HG03378 (cell line): ENCODE measurements around the gene PRPS2.

Experiments used
- ATAC-seq: cut with Tn5 transposase; IDR thresholded peaks from one replicate; pipeline ENCODE4 v1.9.1; 2021; ENCODE audit warnings: mild to moderate bottlenecking, moderate library complexity; ENCODE audit not compliant: unreplicated experiment

The PRPS2 gene

DNA sequence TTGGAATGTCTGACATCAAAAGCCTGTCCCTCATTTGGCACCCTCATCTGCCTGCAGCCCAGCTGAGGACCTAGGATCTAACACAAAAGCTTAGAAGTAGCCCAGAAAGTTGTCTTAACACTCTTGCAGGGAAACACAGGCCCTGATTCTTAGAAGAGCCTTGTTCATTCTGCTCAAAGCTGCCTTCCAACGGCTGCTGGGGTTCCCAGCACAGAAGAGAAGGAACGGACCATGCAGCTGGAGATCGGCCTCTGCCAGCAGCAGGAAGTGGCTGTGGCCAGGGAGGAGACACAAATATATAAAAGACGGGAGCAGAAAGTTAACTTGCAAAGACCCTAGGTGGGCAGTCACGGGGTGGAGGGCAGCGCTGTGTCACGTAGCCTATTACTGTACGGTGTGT is 20.4 kb downstream of the PRPS2 start:
- no peak for ATAC-seq

DNA sequence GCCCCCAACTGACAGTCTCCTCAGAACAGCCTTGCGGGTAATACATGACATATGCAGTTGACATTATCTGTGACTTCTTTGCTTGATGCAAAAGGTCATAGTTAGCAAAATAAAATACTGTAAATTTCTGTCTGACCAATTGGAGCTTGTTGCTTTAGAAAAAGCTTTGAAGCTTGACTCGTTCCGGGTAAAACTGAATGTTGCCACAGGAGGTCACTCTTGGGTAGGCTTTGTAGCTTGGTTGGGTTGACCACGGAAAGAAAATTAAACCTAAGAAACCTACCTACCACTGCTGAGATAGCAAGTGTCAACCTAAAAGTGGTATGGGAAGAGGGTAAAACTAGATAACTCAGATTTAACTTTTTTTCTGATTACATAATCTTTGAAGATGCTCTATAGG is 23.2 kb downstream of the PRPS2 start:
- peak; percentile 75 for ATAC-seq

DNA sequence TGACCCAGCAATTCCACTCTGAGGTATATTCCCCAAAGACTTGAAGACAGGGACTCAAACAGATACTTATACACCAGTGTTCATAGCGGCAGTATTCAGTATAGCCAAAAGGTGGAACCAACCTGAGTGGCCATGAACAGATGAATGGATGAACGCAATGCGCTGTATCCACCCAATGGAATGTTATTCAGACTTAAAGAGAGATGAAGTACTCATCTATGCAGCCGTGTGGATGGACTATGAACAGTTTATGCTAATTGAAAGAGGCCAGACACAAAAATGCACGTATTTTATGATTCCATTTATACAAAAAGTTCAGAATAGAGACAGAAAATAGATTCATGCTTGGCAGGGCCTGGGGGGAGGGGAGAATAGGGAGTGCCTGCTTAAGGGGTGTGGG is 26.3 kb downstream of the PRPS2 start:
- ATAC-seq = no peak

DNA sequence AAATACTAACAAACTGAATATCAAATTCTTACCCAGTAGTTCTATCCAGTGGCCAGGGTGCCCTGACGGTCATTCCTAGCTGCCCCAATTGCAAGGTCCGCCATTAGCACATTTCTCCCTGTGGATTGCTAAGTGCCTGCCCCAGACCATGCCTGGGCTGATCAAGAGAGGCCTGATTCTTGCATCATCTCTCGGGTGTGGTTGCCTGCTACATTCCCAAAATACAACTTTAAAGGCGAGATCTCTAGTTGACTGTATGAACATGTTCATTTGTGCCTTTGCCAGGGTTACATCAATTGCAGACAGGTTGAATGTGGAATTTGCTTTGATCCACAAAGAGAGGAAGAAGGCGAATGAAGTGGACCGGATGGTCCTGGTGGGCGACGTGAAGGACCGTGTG is 28.0 kb downstream of the PRPS2 start:
- no peak for ATAC-seq

DNA sequence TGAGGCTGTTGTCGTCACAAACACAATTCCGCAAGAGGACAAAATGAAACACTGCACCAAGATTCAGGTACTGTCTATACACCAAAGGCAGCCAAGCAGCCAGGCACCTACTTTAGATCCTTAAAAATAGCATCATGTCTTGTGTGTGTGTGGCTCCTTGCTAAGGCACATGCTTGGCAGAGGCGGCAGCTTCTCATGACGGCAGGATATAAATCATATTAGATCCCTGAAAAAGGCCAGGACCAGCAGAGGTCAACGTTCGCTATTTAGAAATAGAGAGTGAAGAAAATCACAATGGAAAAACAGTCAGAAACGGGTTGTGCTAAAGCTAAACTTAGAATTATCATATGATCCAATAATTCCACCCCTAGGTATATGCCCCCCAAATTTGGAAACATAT is 29.5 kb downstream of the PRPS2 start:
- no peak for ATAC-seq

DNA sequence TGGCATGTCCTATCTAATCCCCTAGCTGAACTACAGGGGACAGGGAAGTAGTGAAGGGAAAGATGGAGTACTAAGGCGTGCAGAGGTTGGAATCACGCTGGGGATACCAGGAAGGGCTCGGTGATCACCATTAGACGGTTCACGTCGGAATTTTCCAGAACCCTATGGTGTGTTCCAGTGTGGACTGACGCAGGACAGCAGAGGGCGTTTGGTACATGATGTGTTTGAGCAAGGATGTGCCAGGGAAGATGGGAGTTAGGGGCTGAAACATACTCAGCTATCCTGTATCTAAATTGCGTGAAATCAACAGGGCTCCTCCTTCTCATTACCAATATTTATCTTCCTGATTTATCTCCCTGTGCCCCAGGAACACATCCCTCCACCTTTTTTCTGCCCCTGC is 33.7 kb downstream of the PRPS2 start:
- no peak for ATAC-seq

DNA sequence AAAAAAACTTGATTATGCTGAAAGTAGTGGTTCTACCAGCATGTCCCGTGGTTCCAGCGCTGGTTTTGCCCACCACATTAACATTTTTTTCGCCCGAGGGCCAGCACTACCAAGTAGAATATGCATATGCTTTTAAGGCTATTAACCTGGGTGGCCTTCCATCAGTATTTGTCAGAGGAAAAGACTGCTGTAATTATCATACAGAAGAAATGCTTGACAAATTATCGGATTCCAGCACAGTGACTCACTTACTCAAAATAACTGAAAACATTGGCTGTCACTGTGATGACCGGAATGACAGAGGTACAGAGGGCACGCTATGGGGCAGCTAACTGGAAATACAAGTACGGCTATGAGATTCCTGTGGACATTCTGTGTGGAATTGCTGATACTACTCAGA is 34.6 kb downstream of the PRPS2 start:
- ATAC-seq = no peak

DNA sequence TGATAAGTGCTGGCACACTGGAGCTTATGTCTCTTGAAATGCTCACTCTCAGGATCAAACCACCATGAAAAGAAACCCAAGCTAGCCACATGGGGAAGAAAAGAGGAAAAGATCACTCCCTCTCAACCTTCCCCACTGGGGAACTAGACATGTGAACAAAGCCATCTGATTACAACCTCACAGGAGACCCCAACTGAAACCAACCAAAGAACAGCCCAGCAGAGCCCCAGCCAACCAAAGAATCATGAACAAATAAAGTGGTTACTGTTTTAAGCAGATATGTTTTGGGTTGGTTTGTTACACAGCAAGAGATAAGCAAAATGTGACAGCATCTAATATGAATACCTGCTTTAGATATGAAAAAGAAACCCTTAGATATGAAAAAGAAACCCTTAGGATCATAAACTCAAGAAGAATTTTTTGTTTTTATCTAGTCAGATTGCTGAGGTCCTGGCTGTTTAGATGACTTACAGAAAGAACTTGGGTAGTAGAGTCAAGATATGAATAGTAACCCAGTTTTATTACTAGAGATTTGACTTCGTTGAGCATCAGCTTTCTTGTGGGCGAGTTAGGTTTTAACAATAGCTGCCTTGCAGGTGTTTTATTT is 52.0 kb downstream of the PRPS2 start:
- ATAC-seq = no peak

DNA sequence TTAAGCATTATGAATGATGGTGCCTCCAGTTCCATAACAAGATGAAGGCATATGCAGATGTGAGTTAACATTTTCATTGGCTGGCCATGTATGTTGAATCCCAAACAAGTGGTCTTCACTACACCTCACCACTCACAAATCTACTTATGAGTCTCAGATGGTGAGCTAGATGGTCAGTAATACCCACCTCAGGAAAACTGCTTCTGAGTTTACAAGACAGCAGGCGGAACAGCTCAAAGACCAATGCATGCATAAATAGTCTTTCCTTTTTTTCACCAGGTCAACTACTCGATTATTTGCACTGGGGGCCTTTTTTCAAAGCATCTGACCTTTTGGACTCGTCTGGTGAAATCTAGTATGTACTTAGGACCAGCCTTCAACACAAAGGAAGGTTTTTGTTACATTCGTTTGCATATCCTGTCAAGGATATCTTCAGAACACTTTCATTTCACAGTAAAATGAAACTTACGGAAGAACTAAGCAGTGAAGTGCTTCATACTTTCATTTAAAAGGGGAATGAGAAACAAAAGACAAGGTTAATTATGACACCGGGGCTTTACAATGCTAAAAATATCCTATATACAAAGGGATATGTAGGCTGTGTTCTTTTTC is 52.6 kb downstream of the PRPS2 start:
- peak; percentile 91 for ATAC-seq

DNA sequence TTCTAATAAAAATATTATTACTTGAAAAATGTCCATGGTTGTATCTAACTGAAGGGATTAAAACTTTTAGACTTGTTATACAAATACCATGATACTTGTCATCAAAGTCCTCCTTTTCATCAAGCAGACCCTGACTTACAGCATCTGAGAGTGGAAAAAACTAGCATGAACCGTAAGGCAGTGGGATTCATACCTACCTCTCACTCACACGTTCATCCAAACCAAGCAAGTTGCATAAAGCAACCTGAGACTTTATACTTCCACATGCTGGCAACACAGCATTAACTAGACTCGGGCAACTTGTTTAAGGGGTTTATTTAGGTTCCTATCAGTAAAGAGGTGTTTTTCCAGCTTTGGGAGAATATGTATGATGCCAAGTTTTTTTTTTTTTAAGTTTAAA is 53.1 kb downstream of the PRPS2 start:
- peak; percentile 30 for ATAC-seq

DNA sequence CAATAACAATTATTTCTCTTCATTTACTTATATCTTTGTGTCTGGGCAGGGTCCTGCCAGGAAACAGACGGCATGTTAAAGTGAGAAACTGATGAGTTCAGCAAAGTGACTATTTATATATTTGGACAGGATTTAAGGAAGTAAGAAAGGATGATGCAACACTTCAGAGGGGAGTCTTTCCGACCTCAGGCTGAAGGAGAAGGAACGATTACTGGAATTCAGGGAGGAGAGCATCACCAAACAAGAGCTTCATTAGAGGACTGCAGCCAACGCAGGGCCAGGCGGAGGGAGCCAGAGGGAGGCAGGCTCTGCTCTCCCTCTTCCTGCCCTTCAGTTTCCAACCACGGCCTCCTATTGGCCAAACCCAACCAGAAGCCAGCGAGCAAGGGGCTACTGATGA is 74.1 kb downstream of the PRPS2 start:
- ATAC-seq = no peak

DNA sequence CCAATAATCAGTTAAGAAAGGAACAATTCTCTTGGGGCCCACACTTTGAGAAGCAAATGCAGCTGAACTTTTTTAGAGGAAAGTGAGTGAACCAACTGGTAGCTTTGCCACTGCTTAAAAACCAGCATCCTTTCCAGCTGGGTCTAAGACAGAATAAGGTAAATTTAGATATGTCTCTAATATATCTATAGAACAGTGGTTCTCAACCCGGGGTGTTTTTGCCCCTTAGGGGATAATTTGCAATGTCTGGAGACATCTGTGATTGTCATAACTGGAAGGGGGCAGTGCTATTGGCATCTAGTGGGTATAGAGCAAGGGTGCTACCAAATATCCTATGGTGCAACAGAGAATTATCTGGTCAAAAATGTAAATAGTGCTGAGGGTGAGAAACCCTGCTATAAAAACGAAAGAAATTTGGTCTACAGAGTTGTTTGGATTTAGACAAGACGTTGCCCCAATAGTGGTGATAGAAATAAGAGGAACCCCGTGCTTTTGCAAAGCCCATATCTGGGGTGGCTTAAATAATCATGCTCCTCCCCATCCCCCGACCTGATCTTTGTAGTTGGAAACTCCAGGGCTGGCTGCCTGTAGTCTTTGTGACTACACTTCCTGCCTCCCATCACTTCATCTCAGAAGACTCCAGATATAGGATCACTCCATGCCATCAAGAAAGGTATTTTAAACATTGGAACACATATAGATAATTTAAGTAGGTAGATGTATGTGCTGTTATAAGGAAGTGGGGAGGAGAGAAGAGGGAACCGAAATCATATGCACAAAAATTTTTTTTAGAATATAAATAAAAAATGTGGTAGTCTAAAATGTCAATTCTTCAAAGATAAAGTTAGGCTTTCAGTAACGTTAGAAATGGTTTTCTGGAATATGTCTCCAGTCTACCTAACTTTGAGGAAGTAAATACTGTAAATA is 75.5 kb downstream of the PRPS2 start, which contains the start of gene TLR7:
TLR7 (plus strand) TSS at position 622 of the 927 bp plus-strand sequence. CDS start 507 bp downstream, outside the sequence.
- no peak for ATAC-seq

DNA sequence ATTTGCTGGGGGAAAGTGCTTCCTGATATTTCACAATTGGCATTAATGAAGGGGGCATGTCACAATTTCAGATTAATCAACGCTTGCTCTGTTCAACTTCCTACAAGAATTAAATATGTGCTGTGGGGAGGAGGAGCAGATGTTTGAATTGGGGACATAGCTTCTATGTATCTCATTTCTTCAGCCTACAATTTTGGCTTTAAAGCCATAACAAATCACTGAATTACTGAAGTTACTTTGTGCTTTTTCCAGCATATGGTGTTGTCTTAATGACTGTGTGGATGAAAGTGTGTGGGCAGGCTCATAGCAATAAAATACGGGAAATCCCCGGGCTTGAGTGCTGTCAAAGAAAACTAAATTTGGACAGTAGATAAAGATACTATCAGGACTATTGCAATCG is 76.5 kb downstream of the PRPS2 start:
- peak; percentile 53 for ATAC-seq

DNA sequence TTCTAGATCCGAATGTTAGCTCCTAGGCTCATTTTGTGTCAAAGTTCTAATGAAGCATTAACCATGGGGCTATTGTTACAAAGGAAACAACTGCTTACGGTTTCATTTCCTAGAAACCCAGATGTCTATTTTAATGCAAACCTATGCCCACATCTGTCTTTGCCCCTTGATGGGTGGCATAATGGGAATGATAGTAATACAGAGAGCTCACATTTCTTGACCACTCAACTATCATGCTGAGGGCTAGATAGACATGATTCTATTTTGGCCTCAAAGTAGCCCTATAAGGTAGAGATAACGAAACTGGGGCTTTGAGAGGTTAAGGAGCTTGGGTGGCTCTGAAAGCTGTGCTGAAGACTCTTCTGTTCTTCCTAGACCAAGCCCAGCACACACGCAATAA is 77.5 kb downstream of the PRPS2 start:
- peak; percentile 51 for ATAC-seq

DNA sequence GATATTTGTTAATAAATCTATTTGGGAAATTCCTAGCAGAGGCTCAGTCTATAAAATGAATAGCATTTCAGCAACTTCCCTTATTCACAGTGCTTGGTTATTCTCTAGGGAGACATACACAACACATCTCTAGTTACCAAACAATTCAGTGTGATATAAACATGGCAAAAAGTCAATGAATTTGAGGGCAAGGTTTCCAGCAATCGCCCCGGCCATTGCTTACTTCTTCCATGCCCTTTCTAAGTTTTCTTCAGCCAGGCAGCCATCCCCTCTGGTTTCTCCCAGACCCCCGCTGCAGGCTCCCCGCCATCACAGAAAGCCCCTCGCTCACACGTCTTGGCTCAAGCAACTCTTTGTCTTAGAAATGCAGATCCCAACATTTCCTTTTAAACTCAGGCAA is 80.0 kb downstream of the PRPS2 start:
- ATAC-seq = no peak

DNA sequence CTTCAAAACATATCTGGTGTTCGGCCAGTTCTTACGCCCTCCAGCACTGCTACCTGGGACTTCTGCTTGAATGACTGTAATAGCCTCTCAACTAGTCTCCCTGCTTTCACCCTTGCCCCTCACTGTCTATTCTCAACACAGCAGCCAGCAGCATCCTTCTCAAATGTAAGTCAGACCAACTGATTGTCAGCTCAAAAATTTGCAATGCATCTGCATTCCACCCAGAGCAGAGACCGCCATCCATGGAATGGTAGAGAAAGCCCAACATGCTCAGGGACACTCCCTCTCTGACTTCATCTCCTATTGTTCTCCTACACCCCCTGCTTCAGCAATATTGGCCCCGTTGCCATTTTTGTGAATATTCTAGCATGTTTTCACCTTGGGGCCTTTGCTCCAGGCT is 81.5 kb downstream of the PRPS2 start:
- no peak for ATAC-seq
